Measurements from ENCODE around the gene PET100. TPM values are rescaled to one million over a fixed set of nuclear protein-coding genes. Genes with fewer than 3 reads are reported as not detected.

Gene PET100
- total and polyA plus RNA-seq, 12 donors: 3.7 to 655 (median 105) TPM

- intact Hi-C loops (cut with DNase I): no loop called here
- TF ChIP-seq CTCF (IDR thresholded peaks at IDR 0.05): no peak
- TF ChIP-seq POLR2A (IDR thresholded peaks at IDR 0.05): no peak
- peak overlapping the region in 1 of 5 donors; percentile 71 for H3K27ac ChIP-seq
- H3K36me3 ChIP-seq (replicated peaks in 1 of 2): no peaks in the 10 kb centered on the region
- H3K27me3 ChIP-seq: no peaks in the 10 kb centered on the region
- no peaks in the 10 kb centered on the region for H3K9me3 ChIP-seq (replicated peaks in 1 of 3)
- no peak overlapping the region for H3K4me3 ChIP-seq
- 52 to 58% (median 54%) methylated on average over 11 to 14 of the region's 14 CpGs for WGBS, 4 donors
- DNase-seq: no peak
- peaks cover 0 to 3% of the 10 kb centered on the region in 2 donors for H3K4me1 ChIP-seq (replicated peaks in 1 of 2)
These were observed 27.6 kb downstream of the PET100 start for GRCh38 chr19:7657131-7657751.

- Histone ChIP-seq H3K4me1 (replicated peaks in 1 of 2) (no peaks in the 10 kb centered on the region), H3K27ac (no peak overlapping the region), H3K4me3 (no peak overlapping the region), H3K27me3 (no peaks in the 10 kb centered on the region), H3K9me3 (replicated peaks in 1 of 3) (no peaks in the 10 kb centered on the region), H3K36me3 (replicated peaks in 1 of 2) (no peaks in the 10 kb centered on the region)
- DNase-seq: no peak
- no peak for TF ChIP-seq CTCF (IDR thresholded peaks at IDR 0.05)
- TF ChIP-seq POLR2A (IDR thresholded peaks at IDR 0.05): no peak
- intact Hi-C loops (cut with DNase I): no loop called here
- WGBS, 4 donors: 35 to 47% (median 38%) methylated on average over 9 of the region's 9 CpGs
These were observed 28.7 kb downstream of the PET100 start for GRCh38 chr19:7658219-7658686.

- WGBS, 4 donors: 64 to 74% (median 69%) methylated on average over 8 of the region's 8 CpGs
- no peaks in the 10 kb centered on the region for H3K4me1 ChIP-seq (replicated peaks in 1 of 2)
- H3K4me3 ChIP-seq: no peak overlapping the region
- no peak for TF ChIP-seq POLR2A (IDR thresholded peaks at IDR 0.05)
- no peak for TF ChIP-seq CTCF (IDR thresholded peaks at IDR 0.05)
- no peak overlapping the region for H3K27ac ChIP-seq
- intact Hi-C loops (cut with DNase I): no loop called here
- no peaks in the 10 kb centered on the region for H3K27me3 ChIP-seq
- H3K9me3 ChIP-seq (replicated peaks in 1 of 3): no peaks in the 10 kb centered on the region
- no peak for DNase-seq
- no peaks in the 10 kb centered on the region for H3K36me3 ChIP-seq (replicated peaks in 1 of 2)
These were observed 32.3 kb downstream of the PET100 start for GRCh38 chr19:7661744-7662538.

GRCh38 chr19:7662657-7663056, 33.1 kb downstream of the PET100 start:
- Histone ChIP-seq H3K36me3 (replicated peaks in 1 of 2) (no peaks in the 10 kb centered on the region), H3K4me1 (replicated peaks in 1 of 2) (no peaks in the 10 kb centered on the region), H3K4me3 (no peak overlapping the region), H3K27me3 (no peaks in the 10 kb centered on the region), H3K27ac (no peak overlapping the region), H3K9me3 (replicated peaks in 1 of 3) (no peaks in the 10 kb centered on the region)
- DNase-seq: no peak
- WGBS, 4 donors: 79 to 87% (median 82%) methylated on average over 12 to 14 of the region's 14 CpGs
- TF ChIP-seq POLR2A (IDR thresholded peaks at IDR 0.05) (no peak), CTCF (IDR thresholded peaks at IDR 0.05) (no peak)
- intact Hi-C loops (cut with DNase I): no loop called here
